Daoy (cell line): Measurements from ENCODE around the gene SLC8A1. TPM values are rescaled to one million over a fixed set of nuclear protein-coding genes. Genes with fewer than 3 reads are reported as not detected.
A peak's percentile ranks its signal among the peaks of the same experiment; 100 is the strongest.

Experiments used
- DNase-seq: peaks from one replicate; pipeline ENCODE4 v3.0.0-alpha.2; 2015; ENCODE audit warnings: low read depth
- total RNA-seq: library from RNA; depleted of rRNA; stranded (reverse); fragments of >200 nt; shearing (Covaris generic); gene quantifications from 2 replicates; pipeline ENCODE4 v1.2.3, GENCODE V29; 2014

Gene SLC8A1
- total RNA-seq, 1 experiment from 2014 or later, result 5.3 TPM

GRCh38 chr2:40458271-40458794 is 6.4 kb upstream of the SLC8A1 start:
- no peak for DNase-seq

- DNase-seq, result no peak
Measured at GRCh38 chr2:40457837-40458236, 5.9 kb upstream of the SLC8A1 start.

- DNase-seq, result no peak
Measured at GRCh38 chr2:40457366-40457765, 5.5 kb upstream of the SLC8A1 start.

GRCh38 chr2:40456926-40457325 is 5.0 kb upstream of the SLC8A1 start:
- DNase-seq, result no peak

- peak; percentile 34 for DNase-seq
Measured at GRCh38 chr2:40455661-40456060, 3.8 kb upstream of the SLC8A1 start.

- no peak for DNase-seq
Measured at GRCh38 chr2:40454321-40454720, 2.4 kb upstream of the SLC8A1 start.

DNA sequence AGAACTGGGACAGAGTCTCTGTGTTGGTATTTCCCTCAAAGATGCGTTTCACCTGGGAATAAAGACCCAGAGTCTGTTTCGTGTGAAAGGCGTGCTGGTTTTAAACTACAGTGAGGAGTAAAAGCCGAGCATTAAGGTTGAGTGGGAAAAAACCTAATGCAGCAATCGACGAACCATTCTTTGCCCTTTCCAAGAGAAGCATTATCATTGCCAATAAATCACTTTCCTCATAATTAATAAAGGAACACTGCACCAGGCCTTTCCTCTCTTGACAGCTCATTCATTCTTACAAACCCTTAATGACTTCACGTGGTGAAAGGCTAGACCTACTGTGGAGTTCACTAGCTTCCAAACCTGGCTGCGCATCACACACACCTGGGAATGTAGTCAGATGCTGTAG is 896 bp upstream of the SLC8A1 start:
- DNase-seq, result no peak

GRCh38 chr2:40450796-40451430 is 977 bp downstream of the SLC8A1 start:
- peak; percentile 54 for DNase-seq

DNA sequence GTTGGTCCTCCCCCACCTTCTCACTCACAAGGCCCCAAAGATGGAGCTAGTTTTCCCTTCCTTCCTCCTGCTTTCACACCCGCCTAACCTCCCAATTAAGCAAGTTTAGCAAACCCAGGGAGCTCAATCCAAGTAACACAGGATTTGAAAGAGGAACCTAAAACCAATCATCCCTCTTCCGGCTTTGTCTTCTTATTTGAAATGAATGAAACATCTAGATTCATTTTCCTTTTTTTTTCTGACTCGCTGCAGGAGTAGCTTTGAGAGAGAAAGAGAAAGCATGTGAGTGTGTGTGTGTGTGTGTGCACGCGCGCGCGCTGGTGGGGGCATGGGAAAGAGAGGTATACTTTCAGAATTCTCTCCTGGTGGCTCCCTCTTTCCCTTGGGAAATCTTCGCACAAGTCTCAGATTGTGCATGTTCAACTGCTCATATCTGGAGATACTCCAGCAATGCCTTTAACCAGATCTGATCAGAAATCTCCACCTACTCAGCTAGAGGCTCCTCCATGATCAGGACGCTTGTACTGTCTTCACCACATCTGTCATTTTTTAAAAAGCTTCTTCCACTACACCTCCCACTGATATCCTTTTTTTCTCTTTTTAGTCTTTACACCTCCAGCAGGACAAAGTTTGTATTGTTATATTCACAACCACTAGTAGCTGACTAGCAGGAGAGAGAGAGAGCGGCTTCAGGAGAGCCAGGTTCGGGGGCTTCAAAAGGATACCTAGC is 1.7 kb downstream of the SLC8A1 start:
- DNase-seq, result no peak

GRCh38 chr2:40448476-40449079 is 3.3 kb downstream of the SLC8A1 start:
- peak; percentile 43 for DNase-seq

- no peak for DNase-seq
Measured at GRCh38 chr2:40445467-40445866, 6.4 kb downstream of the SLC8A1 start.

DNA sequence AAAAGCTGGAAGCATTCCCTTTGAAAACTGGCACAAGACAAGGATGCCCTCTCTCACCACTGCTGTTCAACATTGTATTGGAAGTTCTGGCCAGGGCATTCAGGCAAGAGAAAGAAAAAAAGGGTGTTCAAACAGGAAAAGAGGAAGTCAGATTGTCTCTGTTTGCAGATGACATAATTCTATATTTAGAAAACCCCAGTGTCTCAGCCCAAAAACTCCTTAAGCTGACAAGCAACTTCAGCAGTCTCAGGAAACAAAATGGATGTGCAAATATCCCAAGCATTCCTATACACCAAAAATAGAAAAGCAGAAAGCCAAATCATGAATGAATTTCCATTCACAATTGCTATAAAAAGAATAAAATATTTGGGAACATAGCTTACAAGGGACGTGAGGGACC is 11.1 kb downstream of the SLC8A1 start:
- no peak for DNase-seq

- DNase-seq, result no peak
Measured at GRCh38 chr2:40439473-40439872, 12.4 kb downstream of the SLC8A1 start.

DNA sequence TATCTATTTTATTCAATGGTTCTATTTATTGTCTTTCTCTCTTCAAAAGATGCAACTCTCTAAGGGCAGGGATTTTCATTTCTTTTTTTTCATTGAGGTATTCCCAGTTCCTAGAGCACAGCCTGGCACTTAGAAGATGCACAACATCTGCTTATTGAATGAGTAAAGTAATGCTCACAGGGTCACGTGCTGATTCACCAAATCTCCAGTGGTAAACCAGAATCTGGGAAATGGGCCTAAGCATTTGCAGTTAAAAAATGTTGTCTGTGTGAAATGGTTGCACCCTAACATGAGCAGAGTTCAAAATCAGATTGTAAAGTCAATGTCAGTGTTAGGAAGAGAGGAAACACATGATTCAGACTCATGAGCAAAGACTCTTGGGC is 15.8 kb downstream of the SLC8A1 start:
- DNase-seq, result no peak

DNA sequence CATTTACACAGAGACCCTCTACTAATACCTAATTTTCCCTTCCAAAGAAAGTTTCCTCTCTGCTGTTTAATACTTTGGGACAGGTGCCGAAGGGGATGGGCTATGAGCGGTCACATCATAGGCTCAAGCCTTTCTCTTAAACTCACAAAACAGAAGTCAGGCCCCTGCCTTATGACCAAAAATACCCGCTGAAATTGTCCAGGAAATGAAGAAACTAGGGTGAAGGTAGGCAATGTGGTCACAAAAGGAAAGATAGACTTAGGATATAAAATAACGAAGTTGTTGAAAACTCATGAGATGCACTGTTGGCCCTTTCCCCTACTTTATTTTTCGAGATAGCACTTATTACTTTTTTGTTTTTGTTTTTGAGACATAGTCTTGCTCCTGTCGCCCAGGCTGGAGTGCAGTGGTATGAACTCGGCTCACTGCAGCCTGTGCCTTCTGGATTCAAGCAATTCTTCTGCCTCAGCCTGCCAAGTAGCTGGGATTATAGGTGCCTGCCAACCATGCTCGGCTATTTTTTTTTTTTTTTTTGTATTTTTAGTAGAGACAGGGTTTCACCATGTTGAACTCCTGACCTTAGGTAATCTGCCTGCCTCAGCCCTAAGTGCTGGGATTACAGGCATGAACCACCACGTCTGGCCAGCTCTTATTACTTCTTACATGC is 16.3 kb downstream of the SLC8A1 start:
- no peak for DNase-seq

DNA sequence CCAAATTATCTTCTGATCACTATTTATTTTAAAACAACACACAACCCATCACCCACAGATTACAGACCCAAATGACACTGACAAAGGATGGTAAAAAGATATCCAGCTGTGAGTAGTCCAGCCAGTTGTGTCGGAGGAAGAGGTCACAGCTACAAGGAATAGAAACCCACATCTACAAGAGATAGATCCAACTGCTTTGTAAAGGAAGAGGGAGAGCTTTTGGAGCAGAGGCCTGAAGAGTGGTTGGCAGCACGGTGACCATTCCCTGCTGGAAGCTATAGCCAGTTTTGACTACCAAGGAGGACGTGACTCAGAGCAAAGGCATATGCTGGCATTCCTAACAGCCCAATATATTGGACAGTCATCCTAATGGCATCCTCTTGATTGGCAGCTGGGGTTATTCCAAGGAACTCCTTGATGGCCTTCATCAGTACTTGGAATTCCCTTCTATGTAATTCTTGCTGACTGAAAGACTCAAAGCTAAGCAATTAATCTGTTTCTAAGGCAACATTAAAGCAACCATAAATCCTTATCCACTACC is 17.1 kb downstream of the SLC8A1 start:
- DNase-seq, result peak; percentile 97

DNA sequence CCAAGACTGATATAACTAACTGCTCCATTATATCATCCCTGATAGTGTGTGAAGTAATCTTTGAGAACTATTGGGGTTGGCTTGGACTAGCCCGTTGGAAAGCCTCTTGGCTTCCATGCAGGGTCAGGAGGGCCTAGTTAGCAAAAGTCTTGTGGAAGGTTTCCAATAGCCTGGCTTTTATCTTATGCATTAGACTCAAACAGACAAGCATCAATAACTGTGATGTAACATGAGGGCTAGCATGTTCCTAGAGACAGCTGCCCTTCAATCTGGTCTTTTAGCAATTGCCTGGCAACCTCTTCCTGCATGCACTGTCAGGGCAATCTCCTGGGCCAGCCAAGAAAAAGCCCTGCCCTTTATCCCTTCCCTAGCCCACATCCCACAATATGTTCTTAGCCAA is 18.2 kb downstream of the SLC8A1 start:
- DNase-seq, result no peak

DNA sequence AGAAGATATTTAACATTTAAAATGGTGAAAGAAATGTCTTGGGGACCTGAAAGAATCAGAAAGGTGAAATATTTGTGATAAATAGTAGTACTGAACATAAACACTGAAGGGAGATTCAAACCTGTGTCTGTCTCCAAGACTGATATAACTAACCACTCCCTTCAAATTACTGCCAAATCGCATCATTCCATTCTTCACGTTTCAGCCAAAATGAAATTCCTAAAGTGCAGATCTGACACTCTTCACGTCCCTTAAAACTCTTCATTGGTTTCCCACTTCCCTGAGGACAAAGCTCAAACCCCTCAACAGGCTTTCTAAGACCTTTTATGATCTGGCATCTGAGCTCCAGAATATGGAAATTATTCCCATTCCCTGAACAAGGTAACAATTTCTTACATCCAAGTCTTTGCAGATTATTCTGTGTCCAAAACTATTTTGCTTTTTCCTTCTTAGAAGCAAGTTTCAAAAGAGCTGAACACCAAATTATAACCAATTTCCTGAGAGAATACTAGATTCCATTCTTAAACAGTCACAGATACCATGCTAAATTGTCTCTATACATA is 18.9 kb downstream of the SLC8A1 start:
- no peak for DNase-seq

- peak; percentile 62 for DNase-seq
Measured at GRCh38 chr2:40431600-40431955, 20.3 kb downstream of the SLC8A1 start.

GRCh38 chr2:40430776-40431599 is 20.9 kb downstream of the SLC8A1 start:
- no peak for DNase-seq

GRCh38 chr2:40428439-40428838 is 23.5 kb downstream of the SLC8A1 start:
- DNase-seq, result no peak
